NCI-H2196 treated with DMSO at 0.1 percent for 48 hours (cell line): ENCODE results near the gene FAM193B.

Experiments used
- DNase-seq: peaks from one replicate; lab custom pipeline; 2025; ENCODE audit not compliant: unreplicated experiment; lab: John Stamatoyannopoulos, UW

Gene FAM193B

DNA sequence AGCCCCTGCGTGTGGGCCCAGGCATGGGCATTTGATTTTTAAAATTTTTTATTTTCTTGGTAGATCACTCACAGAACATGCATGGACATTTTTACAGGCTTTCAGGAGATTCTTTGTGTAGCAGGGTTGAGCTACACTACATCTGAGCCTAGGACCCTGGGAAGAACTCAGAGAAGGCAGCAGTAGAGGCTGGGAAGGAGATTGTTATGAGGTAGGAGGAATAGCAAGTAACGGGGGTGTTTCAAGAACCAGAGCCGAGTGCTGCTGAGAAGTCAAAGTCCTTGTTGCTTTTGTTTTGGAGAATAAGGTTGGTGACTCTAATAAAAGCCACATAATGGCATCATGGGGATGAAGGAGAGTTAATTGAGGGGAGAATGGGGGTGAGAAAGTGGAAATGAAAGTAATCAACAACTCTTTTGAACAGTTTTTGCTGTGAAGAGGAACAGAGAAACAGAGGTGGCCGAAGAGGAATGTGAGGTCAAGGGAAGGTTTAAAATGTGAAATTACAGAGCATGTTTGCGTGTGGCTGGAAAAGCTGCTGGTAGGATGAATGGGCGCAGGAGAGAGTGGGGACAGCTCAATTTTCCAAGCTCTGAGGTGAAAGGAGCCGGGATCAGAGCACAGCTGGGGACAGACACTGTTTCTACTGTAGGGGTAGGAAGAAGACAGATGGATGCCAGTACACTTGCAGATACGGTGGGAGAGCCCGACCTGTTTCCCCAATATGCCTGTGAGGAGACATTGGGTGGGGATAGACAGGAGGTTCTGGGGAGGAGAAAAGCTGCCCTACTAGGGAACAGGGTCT is 52.3 kb downstream of the FAM193B start:
- no peak for DNase-seq

DNA sequence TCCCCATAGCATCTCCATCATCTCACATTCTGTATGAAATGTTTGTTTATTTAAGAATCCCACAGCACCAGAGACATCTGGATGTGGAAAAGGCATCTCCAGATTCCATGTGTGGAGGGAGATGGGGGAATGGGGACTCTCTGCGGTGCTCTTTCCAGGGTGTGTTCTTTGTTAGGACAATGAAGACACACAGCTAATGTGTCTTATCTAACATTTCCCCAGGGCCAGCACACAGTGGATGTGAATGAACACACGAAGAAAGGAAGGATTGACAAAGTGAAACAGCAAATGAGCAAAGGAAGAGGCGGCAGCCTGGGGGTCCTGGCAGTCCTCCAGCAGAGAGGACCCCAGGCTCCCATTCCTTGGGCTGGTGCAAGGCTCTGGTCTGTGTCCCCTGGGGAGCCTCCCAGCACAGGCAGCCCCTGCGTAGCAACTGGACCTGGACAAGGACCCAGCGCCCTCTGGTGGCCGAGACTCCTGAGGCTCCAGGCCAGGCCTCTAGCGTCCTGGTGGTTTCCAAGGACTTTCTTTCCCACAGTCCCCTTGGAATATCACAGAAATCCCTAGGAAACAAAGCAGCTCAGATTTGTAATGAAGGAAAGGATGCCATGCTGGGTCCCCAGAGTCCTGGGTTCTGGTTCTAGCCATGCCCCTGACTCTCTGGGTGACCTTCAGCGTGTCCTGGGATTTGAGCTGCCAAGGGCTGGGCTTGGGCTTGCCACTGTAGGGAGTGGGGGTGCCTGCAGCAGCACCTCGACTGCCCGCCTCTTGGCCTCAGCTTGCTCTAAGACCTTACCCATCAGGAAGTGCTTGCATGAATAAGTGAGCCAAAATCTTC is 53.5 kb downstream of the FAM193B start:
- DNase-seq, result peak; percentile 64

DNA sequence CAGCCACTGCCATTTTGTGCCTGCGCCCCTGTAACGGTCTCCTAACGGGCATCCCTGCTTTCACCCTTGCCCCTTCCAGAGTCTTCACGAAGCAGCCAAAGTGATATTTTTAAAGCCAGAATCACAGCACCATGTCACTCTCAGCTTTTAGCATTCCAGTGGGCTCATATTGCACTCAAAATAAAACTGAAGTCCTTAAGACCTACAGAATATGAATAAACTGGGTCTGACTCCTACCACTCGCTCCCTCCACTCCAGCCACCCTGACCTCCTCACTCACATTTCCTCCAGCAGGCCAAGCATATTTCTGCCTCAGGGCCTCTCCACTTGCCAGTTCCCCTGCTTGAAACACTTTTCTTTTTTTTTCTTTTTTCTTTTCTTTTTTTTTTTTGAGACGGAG is 54.5 kb downstream of the FAM193B start:
- no peak for DNase-seq

DNA sequence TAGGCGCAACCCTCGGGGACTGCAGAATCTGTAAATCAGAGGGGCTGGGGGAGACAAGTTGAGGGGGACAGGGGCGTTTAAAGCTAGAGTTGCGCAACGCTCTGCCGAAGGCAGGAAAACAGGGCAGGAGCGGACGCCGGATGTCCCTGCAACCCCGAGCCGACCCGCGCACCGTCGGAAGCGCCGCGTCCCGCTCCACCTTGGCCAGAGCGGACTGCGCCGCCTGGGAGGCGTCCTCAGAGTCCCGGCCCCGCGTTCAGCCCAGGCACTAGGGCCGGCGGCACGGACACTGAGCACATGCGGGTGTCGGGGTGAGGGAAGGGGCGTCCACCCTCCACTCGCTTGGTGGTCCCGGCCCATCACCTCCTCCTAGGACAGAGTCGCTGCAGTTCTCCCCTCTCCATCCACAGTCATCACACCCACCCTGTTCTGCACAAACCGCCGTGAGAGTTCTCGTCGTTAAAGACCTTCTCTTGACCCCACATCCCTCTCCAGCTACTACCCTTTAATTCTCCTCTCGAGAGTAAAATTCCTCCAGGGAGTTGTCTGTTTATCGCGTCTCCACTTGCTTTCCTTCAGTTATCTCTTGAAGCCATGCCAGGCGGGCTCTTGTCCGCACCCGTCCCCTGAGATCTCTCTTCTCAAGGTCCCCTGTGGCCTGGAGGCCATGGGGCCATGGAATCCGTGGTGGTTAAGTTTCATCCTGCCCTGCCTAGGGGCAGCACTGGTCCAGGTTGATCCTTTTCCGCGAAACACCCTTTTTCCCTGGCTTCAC is 56.2 kb downstream of the FAM193B start:
- DNase-seq, result no peak

DNA sequence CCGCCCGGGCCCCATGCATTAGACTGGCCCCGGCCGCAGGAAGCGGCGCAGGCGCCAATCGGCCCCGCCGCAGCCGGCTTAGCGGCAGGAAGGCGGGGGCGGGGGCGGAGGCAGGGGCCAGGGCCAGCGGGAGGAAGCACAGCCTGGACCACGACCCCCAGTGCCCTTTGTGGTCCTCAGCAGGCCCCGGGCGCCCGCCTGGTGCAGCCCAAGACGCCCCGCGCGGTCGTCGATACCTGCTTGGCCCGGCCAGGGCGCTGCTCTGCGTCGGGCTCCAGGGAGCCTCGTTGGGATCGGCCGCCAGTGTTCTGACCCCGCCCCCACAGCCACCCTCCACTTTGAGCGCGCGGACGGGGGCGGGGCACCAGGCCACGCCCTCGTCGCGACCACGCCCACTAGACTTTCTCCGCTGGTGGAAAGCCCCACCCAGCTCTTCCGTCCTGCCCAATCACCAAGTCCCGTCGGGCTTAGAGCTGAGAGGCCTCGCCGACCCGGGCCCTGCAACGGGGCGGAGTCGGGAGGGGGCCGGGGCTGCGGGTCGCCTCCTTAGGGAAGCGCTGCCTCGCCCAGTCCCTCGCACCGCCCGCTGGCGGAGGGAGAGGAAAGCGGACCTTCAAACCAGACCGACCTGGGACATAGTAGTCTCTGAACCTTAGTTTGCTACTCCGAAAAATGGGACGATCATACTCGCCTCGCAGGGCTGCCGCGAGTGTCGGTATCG is 56.9 kb downstream of the FAM193B start, which contains the start of gene PDLIM7:
PDLIM7 (minus strand) TSS at position 313 of the 721 bp plus-strand sequence. CDS start 1,092 bp downstream, outside the sequence.
- peak; percentile 85 for DNase-seq

DNA sequence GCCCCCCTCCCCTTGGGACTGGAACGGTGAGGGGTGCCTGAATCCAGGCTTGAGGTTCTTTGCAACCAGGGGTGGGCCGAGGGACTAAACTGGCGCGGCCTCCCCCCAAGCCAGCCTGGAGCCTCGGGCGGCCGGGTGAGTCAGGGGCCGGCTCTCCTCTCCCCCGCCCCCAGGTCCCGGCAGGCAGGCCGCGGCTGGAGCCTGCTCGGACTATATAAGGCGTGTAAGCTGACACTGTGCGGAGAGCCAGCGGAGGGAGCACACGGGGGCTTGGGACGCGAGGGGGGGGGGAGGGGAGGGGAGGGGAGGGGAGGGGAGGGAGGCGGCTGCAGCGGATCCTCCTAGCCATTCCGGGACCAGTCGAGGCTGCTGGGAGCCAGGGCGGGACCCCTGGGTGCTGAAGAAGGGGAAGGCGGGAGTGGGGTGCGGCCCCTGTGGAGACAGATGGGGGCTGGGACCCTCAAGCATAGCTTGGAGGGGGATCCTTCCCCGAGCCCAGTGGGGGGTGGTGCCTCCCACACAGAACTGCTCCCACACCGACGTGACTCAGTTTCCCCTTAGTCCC is 57.6 kb downstream of the FAM193B start:
- peak; percentile 20 for DNase-seq

DNA sequence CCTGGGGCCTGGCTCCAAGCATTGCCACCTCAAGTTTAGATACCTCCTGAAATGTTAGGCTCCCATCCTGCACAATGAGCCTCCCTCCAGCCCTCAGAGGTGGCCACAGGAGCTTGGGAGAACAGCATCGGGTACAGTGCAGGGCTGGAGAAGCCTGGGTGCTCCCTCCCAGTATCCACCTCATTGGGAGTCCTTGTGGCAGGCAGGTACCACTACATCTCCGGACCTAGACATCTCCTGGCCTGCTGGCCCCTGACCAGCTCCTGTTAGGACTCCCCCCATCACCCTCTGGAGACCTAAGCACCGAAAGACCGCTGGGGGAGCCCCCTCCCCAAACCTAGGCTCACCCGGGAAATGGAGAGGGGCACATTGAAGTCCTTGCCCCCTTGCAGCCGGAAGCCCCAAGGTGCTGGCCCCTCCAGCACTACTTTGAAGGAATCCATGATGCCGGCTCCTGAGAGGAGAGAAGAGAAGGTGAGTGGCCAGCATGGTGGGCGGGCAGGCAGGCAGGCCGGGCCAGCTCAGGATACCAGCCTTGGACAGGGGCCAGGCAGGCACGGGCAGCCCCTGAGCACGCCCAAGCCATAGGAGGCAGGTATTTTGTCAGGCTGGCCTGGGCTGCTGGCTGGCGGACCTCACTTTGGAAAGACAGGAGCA is 58.2 kb downstream of the FAM193B start:
- peak; percentile 38 for DNase-seq

DNA sequence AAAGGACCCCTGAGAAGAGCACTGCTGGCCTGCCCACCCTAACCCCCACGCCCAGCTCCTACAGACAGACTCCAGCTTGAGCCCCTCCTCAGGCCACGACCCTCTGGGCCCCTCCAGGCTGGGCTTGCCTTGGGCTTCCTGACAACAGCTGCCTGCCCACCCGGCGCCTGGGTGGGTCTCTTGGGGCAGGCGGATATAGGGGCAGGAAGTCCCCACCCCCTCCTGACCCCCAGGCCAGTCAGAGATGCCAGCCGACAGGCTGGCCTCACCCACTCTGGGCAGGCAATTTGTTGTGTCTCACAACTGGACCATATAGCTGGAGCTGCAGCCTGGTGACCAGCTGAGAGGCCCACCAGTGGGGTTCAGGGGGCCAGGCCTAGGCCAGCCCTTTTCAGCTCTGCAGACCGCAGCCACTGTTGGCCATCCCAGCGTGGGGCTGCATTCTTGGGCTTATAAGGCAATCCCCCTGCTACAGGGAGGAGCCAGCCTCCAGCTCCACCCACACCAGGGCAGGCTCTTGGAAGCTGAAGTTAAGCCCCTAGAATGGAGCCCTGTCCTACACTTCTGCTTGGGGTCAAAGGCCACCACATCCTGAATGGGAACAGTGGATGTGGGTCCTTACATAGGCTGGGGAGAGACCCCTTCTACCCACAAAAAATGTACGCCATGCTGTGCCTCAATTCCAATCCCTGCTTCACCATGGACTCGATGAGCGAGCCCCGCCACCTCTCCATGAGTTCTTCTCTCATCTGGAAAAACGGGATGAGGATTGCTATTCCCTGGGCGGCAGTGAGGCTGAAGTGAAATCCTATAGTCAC is 58.9 kb downstream of the FAM193B start:
- DNase-seq, result no peak

DNA sequence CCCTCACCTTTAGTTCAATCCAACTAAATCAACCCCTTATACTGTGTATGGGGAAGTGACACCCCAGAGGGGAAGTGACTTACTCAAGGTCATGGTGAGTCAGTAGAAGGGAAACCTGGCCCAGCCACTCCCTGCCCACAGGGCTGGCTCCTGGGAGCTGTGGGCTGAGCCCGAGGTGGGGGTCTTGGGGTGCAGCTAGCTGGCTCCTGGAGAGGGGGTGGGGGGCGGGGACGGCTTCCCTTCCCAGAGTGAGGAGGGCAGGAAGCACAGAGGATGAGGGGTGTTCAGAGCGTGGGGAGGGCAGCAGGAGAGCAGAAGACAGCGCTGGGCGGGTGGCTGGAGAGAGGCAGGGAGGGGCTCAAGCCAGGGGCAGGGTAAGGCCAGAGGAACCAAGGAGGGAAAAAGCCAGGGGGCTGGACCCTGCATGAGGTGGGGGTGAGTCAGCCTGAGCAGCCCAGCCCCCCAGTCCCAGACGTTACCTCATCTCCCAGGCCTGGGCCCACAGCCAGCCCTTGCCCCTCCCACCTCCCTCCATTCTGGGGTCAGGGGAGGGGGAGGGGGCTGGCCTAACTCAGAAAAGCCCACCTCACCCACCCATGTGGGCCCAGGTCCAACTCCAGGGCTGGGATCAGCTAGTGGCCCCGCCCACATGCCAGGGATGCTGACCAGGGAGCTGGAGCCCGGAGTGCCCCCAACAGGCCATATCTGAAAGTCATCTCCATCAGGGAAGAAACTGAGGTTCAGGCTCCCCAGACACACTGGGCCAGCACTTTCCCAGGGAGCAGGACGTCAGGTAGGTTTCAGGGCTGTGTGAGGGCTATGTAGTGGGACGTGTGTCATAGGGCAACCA is 59.8 kb downstream of the FAM193B start:
- no peak for DNase-seq

DNA sequence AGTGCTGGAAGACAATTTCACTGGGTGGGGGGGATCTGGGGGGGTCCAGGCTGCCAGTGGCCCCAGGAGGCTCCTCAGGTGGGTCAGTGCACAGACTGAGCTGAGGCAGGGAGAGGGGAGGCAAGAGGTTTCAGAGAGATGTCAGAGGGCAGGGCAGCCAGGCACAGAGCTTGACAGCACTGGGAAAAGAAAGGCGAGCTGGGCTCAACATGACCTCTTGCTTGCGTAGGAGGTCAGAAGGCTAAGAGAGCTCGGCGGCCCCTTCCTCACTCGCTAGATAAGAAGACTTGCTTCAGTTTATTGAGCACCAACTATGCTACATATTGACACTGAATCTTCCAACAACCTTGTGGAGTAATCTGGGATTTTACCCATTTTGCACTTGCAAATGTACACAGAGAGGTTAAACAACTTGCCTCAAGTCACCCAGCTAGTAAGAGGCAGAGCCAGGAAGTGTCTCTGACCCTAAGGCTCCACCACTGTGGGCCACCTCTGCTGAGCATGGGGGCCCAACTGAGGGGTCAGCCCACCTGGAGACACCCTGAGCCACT is 60.5 kb downstream of the FAM193B start:
- no peak for DNase-seq

DNA sequence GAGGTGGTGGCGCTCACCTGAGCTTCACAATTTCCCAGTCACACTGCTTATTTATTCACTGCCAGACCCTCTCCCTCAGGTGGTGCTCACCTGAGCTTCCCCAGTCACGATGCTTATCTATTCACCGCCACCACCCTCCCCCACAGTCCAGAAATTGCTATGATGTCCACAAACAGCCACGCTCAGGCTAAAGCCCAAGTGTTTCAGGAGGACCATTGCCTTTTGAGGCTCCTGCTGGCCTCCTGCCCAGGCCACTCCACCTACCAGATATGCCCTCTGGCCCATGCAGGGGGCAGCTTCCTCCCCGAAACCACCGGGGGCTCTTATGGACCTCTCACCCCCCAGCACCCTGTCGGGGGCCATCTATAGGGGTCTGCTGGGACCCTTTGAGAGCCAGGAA is 61.5 kb downstream of the FAM193B start:
- no peak for DNase-seq

DNA sequence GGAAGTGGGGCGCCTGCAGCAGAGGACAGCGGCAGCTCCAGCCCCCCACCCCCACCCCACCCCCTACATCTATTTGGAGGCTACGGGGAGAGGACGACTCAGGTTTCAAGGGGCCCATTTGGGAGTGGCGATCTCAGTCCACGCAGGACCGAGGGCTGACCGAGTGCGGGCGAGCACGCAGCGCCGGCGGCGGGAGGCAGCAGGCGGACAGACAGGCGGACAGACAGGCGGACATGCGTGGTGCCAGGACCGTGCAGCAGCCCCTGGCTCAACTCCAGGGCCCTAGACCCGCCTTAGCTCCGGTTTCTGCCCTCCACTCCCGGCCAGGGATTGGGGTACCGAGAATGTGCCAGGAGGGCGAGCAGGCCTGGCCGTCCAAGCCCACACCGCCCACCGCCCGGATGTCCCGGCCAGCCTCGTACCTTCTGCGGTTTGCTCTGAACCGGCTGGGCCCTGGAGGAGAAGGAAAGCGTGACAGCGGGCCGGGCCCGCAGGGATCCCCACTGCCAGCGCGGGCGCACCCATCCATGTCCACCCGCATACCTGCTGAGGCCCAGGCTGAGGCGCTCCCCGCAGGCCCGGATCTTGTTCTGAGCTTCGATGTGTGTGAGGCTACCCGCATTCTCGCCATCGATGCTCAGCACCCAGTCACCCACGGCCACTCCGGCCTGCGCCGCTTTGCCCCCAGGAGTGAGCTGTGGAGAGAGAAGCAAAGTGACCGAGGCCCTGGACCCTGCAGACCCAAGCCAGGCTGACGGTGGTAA is 62.2 kb downstream of the FAM193B start:
- no peak for DNase-seq

DNA sequence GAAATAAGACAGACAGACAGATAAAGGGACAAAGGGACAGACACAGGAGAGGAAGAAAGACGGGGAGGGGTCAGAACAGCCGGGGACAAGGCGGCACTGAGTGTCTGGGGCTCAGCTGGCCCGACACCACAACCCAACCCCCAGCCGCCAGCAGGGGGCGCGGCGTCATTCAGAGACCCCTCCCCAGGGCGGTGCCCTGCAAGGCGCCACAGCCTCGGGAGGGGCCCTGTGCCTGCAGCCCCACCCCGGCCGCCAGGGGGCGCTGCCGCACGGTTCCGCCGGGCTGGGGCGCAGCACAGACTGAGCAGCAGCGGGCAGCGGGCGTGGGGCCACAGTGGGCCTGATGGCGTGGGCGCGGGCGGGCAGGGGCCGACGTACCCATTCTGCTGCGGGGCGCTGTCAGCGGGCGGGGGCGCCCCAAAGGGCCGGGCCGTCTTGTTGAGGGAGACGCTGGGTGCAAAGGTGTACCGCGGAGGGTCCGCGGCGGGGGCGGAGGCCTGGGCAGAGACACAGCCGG is 62.9 kb downstream of the FAM193B start:
- DNase-seq, result no peak

DNA sequence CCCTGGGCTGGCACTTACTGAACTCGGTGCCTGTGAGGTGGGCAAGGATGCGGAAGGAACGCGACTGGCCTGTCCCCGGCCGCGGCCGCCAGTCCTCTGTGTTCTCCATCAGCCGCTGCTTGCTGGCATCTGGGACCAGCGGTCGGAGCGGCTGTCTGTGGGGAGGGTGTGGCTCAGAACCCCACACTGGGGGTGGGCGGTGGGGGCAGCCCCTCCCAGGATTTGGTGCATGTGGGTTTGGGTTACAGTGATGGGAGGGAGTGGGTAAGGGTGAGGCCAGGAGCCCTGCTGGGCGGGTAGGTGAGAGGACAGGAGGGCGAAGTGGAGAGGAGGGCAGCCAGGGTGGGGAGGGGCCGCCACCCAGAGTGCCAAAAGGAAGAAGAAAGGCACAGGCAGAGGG is 63.4 kb downstream of the FAM193B start:
- DNase-seq, result no peak

DNA sequence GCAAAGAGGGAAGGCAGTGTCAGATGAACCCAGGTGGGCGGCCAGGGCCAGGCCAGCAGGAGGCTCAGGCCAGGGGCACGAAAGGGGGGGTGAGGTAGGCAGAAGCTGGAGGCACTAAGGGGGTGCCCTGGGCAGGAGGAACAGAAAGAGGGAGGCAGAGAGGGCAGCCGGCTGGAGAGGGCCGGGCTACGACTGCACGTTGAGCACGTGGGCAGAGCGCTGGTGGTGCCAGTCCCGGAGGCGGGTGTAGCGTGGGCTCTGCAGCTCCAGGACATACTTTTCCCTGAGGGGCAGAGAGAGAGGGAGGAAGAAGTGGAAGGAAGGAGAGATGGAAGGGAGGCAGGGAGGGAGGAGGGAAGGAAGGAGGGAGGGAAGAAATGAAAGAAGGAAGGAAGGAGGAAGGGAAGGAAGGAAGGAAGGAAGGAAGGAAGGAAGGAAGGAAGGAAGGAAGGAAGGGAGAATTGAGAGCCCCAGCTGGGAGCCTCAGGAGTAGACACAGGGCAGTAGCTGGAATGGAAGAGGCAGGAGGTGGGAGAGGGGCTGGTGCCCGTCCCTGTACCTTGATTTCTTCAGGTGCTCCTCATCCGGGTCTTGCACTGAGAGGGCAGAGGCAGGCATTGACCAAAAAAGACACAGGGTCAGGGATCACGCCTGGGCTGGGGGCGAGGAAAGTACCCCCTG is 63.9 kb downstream of the FAM193B start:
- DNase-seq, result no peak

DNA sequence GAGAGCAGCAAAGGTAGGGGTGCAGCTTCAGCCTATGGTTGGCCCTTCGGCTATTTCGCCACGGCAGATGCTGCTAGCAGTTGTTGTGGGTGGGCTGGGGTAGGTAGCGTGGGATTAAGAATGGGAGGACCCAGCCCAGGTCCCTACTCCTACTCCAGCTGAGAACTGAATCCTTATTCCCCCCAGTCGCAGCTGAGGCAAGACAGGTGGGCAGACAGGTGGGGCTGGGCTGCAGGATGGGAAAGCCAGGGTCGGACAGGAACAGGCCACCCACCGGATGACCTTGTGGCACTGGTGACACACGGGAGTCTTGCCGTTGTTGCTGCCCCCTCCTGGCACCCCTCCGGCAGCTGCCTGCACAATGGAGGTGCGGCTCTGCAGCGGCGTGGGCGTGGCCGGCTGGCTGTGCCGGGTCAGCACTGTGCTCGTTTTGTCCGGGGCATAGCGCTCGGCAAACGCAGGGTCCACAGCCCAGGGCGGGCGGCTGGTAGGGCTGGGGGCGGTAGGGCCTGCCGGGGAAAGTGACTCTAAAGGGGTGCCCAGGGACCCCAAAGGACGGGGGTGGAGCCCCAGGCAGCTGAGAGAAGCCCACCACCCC is 65.1 kb downstream of the FAM193B start:
- no peak for DNase-seq
